Pancreas (tissue), 10 donors: ENCODE results near the gene TRPM1. TPM values are rescaled to one million over a fixed set of nuclear protein-coding genes. Genes with fewer than 3 reads are reported as not detected.
A peak's percentile ranks its signal among the peaks of the same experiment; 100 is the strongest.

Experiments used
- ATAC-seq, 4 donors: fragments of 200-7000 bp; cut with Tn5 transposase; one replicate each; pipeline versions ENCODE4 v1.8.0 to v1.9.1; 2020; ENCODE audit warnings: mild to moderate bottlenecking in 4 of 4, moderate library complexity in 4 of 4
- DNase-seq, 6 donors: peaks; one replicate each; pipeline ENCODE4 v3.0.0-alpha.2; 2020
- FAIRE-seq: peaks from 2 replicates; lab custom pipeline; 2012; peaks lifted over from hg19 to GRCh38; lab: Jason Lieb, UNC
- H3K27ac ChIP-seq, 4 donors: fragments of 200-600 bp; sonication (generic); 1 replicate in 3 of 4; 2 replicates in 1 of 4; pipeline versions ENCODE4 v1.5.0 to v1.8.0; 2020
- H3K27me3 ChIP-seq, 4 donors: fragments of 200-600 bp; one replicate each; pipeline ENCODE4 v1.8.0; 2021
- H3K36me3 ChIP-seq, 3 donors: fragments of 200-600 bp; sonication (generic) in 1 of 3; one replicate each; pipeline versions ENCODE4 v1.5.0 to v1.8.0; 2020 to 2021
- H3K4me1 ChIP-seq, 3 donors: fragments of 200-600 bp; one replicate each; pipeline ENCODE4 v1.8.0; 2021
- H3K4me3 ChIP-seq, 4 donors: fragments of 200-600 bp; sonication (generic) in 2 of 4; one replicate each; pipeline versions ENCODE4 v1.5.0 to v1.8.0; 2020 to 2021
- H3K9me3 ChIP-seq, 4 donors: fragments of 200-600 bp; one replicate each; pipeline ENCODE4 v1.8.0; 2021
- WGBS, 2 donors: extraction: QIAGEN DNeasy Blood & Tissue Kit; methylation state at CpG; one replicate each; pipeline ENCODE4 v1.1.7; 2013; 5-methylcytosine and 5-hydroxymethylcytosine counted together
- intact Hi-C, 3 donors: fragments of 100-400 bp; cut with DNase I; formaldehyde crosslinking; loops; one replicate each; pipeline versions ENCODE4 v1.11.1 to v1.14.2; 2022
- polyA plus RNA-seq, 2 donors: library from polyadenylated mRNA; stranded (reverse); fragments of 200-250 nt; gene quantifications; one replicate each; pipeline ENCODE4 v1.2.3, GENCODE V29; 2013
- total RNA-seq, 6 donors: library from RNA; stranded (reverse); fragmentation: NEBNext Ultra II Directional in 4 of 6; extraction: Animal tissue kit (Norgen Biotek cat#: 25700) in 4 of 6; gene quantifications; one replicate each; pipeline versions ENCODE4 v1.2.1 to v1.2.4, GENCODE V29; 2021 to 2023
- TF ChIP-seq, protein P1 (sequence below), 4 donors: fragments of 200-600 bp; sonication (generic) in 3 of 4; IDR thresholded peaks; one replicate each; pipeline versions ENCODE4 v1.5.0 to v1.8.0; 2021; ENCODE audit warnings: antibody characterized with exemption in 4 of 4
- donor health status: healthy with polysubstance abuse.
- donor health status: DM: no; HTN: no; CAD: no; lungs with moderate emphysema.
- donor health status: DM: no; HTN: no; CAD: no.
- donor health status: control.
- donor health status: control.
- donor health status: Bipolar disorder and iron deficiency.
- donor health status: DM: yes; HTN: yes; CAD: no.
- donor health status: DM: no; HTN: no; CAD: no.
- donor health status: DM: no; HTN: no; CAD: no.
- donor health status: DM: yes; HTN: yes; CAD: no.

The TRPM1 gene
- total and polyA plus RNA-seq, 8 donors: 0.04 TPM; not detected in 7

DNA sequence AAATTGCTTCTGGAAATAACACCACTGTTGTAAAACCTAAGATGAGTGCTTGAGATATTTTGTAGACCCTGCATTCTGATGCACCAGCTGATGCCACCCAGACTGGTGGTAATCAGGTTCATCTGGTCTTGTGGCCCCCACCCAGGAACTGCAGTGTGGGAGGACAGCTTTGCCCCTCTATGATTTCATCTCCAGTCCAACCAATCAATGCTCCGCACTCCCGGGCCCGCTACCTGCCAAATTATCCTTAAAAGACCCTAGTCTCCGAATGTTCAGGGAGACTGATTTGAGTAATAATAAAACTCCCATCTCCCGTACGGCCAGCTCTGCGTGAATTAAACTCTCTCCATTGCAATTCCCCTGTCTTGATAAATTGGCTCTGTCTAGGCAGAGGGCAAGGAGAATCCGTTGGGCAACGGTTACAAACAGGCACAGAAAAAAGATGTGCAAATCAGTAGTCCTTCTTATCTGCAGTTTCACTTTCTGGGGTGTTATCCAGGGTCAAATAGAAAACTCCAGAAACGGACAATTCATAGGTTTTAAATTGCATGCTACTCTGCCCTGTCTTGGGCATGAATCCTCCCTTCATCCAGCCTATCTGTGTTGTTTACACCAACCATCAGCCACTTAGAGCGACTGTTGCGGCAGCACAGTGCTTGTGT is 29.2 kb upstream of the TRPM1 start:
- DNase-seq (no peak), FAIRE-seq (no peak), ATAC-seq (no peak)
- no peak overlapping the region for H3K4me3 ChIP-seq
- H3K36me3 ChIP-seq: no peaks in the 10 kb centered on the region
- no peaks in the 10 kb centered on the region for H3K27me3 ChIP-seq
- 59% methylated on average over 12 of the region's 12 CpGs for WGBS, 2 donors
- H3K9me3 ChIP-seq: no peaks in the 10 kb centered on the region
- H3K4me1 ChIP-seq: no peaks in the 10 kb centered on the region
- intact Hi-C loops: loop anchor here in 1 of 3 donors (10.0 kb wide), 1 partner anchor 336 kb away; no protein-coding TSS in a partner anchor
- TF ChIP-seq, protein P1, sequence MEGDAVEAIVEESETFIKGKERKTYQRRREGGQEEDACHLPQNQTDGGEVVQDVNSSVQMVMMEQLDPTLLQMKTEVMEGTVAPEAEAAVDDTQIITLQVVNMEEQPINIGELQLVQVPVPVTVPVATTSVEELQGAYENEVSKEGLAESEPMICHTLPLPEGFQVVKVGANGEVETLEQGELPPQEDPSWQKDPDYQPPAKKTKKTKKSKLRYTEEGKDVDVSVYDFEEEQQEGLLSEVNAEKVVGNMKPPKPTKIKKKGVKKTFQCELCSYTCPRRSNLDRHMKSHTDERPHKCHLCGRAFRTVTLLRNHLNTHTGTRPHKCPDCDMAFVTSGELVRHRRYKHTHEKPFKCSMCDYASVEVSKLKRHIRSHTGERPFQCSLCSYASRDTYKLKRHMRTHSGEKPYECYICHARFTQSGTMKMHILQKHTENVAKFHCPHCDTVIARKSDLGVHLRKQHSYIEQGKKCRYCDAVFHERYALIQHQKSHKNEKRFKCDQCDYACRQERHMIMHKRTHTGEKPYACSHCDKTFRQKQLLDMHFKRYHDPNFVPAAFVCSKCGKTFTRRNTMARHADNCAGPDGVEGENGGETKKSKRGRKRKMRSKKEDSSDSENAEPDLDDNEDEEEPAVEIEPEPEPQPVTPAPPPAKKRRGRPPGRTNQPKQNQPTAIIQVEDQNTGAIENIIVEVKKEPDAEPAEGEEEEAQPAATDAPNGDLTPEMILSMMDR (IDR thresholded peaks at IDR 0.05): no peak
- H3K27ac ChIP-seq: no peak overlapping the region

DNA sequence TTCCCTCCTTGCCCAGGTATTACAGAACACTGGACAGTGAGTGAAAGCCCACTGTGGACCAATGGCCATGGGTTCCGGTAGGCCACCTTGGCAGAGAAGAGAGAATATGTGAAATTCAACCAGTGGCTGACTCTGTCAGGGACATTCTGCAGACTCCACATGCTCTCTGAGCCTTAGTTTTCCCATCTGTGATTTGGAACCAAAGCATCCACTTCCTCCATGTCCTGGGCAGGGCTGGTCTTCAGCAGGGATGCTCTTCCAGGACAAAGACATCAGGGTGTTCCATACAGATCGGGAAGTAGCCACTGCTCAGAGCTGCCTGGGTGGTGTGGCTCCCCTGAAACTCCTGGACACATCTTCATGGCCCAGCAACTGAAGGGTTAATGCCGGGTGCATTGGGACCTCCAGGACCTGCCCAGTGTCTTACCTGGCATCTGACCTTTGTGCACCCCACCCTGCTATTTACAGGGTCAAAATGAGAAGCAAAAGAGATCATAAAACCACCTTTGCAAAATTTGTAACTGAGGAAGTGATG is 28.3 kb upstream of the TRPM1 start:
- 62 to 66% methylated on average over 3 of the region's 3 CpGs for WGBS, 2 donors
- TF ChIP-seq, protein P1 (IDR thresholded peaks at IDR 0.05): no peak
- no peak for ATAC-seq
- Histone ChIP-seq H3K4me3 (no peak overlapping the region), H3K9me3 (no peaks in the 10 kb centered on the region), H3K27me3 (no peaks in the 10 kb centered on the region), H3K36me3 (no peaks in the 10 kb centered on the region), H3K4me1 (no peaks in the 10 kb centered on the region), H3K27ac (no peak overlapping the region)
- FAIRE-seq: no peak
- intact Hi-C loops: loop anchor here in 1 of 3 donors (10.0 kb wide), 2 partner anchors 335 to 465 kb away; no protein-coding TSS in a partner anchor
- DNase-seq: no peak

DNA sequence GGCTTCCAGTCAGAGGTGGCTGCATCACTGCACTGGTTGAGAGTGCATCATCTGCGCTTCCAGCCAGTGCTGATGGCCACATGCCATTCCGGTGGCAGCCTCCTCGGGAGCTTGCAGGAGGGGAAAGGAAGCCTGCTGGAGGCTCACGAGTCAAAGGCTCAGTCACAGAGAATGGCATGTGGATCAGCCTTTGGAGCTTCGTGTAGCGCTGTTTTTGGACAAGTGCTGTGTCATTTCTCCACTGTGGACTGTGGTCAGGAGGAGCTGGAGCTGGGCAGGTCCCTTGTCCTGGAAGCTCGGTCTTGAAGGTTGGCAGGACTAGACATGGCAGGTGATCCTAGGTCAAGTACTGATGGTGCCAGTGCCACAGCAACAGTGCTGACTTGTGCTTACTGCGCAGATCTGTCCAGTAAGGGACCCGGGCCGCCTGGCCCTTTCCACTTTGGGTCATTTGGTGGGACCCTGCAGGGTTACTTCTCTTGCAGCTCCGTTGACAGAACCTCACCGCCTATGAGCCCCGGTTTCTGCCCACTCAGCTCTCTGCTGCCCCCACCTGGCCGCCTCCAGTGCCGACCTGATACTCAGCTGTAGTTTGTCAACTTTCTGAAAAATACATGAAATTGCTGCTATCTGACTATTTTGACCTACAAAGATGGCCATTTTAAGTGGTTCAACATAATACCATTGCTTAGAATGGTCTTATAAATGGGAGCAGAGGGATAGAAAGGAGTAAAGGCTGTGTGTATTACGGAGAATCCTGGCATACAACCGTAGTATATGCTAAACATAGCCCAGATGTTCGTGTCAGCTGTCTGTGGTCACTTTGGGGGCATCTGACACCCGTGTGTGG is 27.6 kb upstream of the TRPM1 start:
- Histone ChIP-seq H3K36me3 (no peaks in the 10 kb centered on the region), H3K27me3 (no peaks in the 10 kb centered on the region), H3K27ac (no peak overlapping the region), H3K4me1 (no peaks in the 10 kb centered on the region), H3K4me3 (no peak overlapping the region), H3K9me3 (no peaks in the 10 kb centered on the region)
- peak; percentile 39 to 95 (median 72) for DNase-seq
- WGBS, 2 donors: 24 to 27% methylated on average over 19 of the region's 19 CpGs
- intact Hi-C loops: loop anchor here in 1 of 3 donors (10.0 kb wide), 1 partner anchor 464 kb away; no protein-coding TSS in a partner anchor
- TF ChIP-seq, protein P1 (IDR thresholded peaks at IDR 0.05): peak; percentile 52 to 97 (median 87)
- ATAC-seq: peak; percentile 73 to 98 (median 96)
- FAIRE-seq: no peak

DNA sequence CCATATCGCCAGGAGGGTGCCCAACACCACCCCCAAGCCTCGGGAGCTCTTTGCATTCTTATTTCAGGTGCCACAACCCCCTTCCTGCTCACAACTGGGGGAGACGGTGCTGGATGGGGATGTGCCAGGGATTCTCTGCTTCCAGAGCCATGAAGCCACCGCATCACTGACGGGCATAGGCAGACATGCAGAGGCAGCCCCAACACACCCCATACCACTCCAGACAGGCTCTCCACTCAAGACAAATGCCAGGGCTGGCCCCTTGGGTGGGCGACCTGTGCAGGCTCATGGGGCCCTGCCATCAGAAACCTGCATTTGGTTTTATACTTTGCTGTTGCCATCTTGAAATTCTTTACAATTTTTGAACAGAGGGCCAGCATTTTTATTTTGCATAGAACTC is 27.0 kb upstream of the TRPM1 start:
- WGBS, 2 donors: 66% methylated on average over 6 of the region's 6 CpGs

More for the DNA sequence above, 27.0 kb upstream of the TRPM1 start:
- Histone ChIP-seq H3K27ac (no peak overlapping the region), H3K9me3 (no peaks in the 10 kb centered on the region), H3K36me3 (no peaks in the 10 kb centered on the region), H3K4me1 (no peaks in the 10 kb centered on the region), H3K4me3 (no peak overlapping the region), H3K27me3 (no peaks in the 10 kb centered on the region)
- DNase-seq: no peak
- intact Hi-C loops: loop anchor here in 1 of 3 donors (10.0 kb wide), 1 partner anchor 464 kb away; no protein-coding TSS in a partner anchor
- no peak for ATAC-seq
- TF ChIP-seq, protein P1 (IDR thresholded peaks at IDR 0.05): no peak
- no peak for FAIRE-seq
